ENCODE results near the gene IBTK. TPM values are rescaled to one million over a fixed set of nuclear protein-coding genes. Genes with fewer than 3 reads are reported as not detected.
"Not testable (repeated sequence)": the region's sequence is repeated elsewhere in the genome, so short reads cannot be mapped to it uniquely, and the experiment has no call there.

Gene IBTK
- total RNA-seq, 1 experiment from 2014 or later, result 17.1 TPM

- H3K36me3 Mint-ChIP-seq (ENCODE audit: insufficient read depth in 1 of 3, low read depth in 3 of 3), result no peaks in the 10 kb centered on the region
- no peak overlapping the region for H4K91ac ChIP-seq (ENCODE audit: insufficient read length, low read depth, low read length)
- H3K9me3 Mint-ChIP-seq, result no peaks in the 10 kb centered on the region
Observed at GRCh38 chr6:82257088-82257774, 9.7 kb upstream of the IBTK start.

GRCh38 chr6:82254722-82255121, 7.2 kb upstream of the IBTK start:
- H3K9me3 ChIP-seq (ENCODE audit: control insufficient read depth, low read depth, low read length); H3K27ac Mint-ChIP-seq; H3K23me2 ChIP-seq (ENCODE audit: insufficient read length, low read depth, low read length, poor library complexity, severe bottlenecking); H2BK5ac ChIP-seq (ENCODE audit: insufficient read length, low read length); H3K23ac ChIP-seq (ENCODE audit: insufficient read length, low read depth, low read length); H2BK15ac ChIP-seq (ENCODE audit: low read depth, low read length); H3K79me2 ChIP-seq (ENCODE audit: insufficient read depth, low read length); H4K5ac ChIP-seq (ENCODE audit: insufficient read length, low read depth, low read length); DNase-seq; H2BK120ac ChIP-seq (ENCODE audit: low read depth, low read length, poor library complexity, severe bottlenecking); H4K91ac ChIP-seq (ENCODE audit: insufficient read length, low read depth, low read length); H3K18ac ChIP-seq (ENCODE audit: insufficient read length, low read depth, low read length); H3T11ph ChIP-seq (ENCODE audit: low read length); H3K79me1 ChIP-seq (ENCODE audit: insufficient read depth, low read depth, low read length, poor library complexity, severe bottlenecking); H2AFZ ChIP-seq (ENCODE audit: low read length); H2BK12ac ChIP-seq (ENCODE audit: insufficient read length, low read depth, low read length); H2AK5ac ChIP-seq (ENCODE audit: insufficient read length, low read length); H2BK20ac ChIP-seq (ENCODE audit: low read depth, low read length, poor library complexity, severe bottlenecking); H3K27ac ChIP-seq (ENCODE audit: insufficient read length, low read depth, low read length); H3K14ac ChIP-seq (ENCODE audit: insufficient read depth, low read length); H3K4ac ChIP-seq (ENCODE audit: low read depth, low read length); H3K27me3 ChIP-seq (ENCODE audit: insufficient read depth, low read length); H3K36me3 Mint-ChIP-seq (ENCODE audit: insufficient read depth in 1 of 3, low read depth in 3 of 3); H3K4me1 ChIP-seq (ENCODE audit: insufficient read depth, low read length); H3K27me3 Mint-ChIP-seq (ENCODE audit: low read depth); H3K9ac ChIP-seq (ENCODE audit: extremely low read depth, insufficient read length, low read length); H3K4me2 ChIP-seq (ENCODE audit: insufficient read depth, insufficient read length, low read length); H3K9me3 Mint-ChIP-seq; H3K56ac ChIP-seq (ENCODE audit: insufficient read length, low read depth, low read length); H4K20me1 ChIP-seq (ENCODE audit: control insufficient read depth, insufficient read depth, insufficient read length); H3K4me3 Mint-ChIP-seq; H4K8ac ChIP-seq (replicated peaks; ENCODE audit: insufficient read length, low read depth, low read length): not testable (repeated sequence)
- H3K4me1 Mint-ChIP-seq, result peaks cover 22 to 25% of the 10 kb centered on the region in 2 experiments
- no CpG with 5 or more reads among the region's 5 CpGs for WGBS (ENCODE audit: extremely low coverage, insufficient read length, low lambda C conversion rate)

More at GRCh38 chr6:82257088-82257774, 9.7 kb upstream of the IBTK start:
- H2BK5ac ChIP-seq (ENCODE audit: insufficient read length, low read length), result no peak overlapping the region
- Mint-ChIP-seq H3K27me3 (ENCODE audit: low read depth) (no peaks in the 10 kb centered on the region), H3K4me1 (peaks cover 39 to 41% of the 10 kb centered on the region in 2 experiments), H3K27ac (peak overlapping the region; percentile 77 to 94 (median 90); a peak in 6 of 7 replicates), H3K4me3 (no peak overlapping the region)
- H2AFZ ChIP-seq (ENCODE audit: low read length), result no peak overlapping the region
- H3K9ac ChIP-seq (ENCODE audit: extremely low read depth, insufficient read length, low read length), result no peak overlapping the region
- H4K20me1 ChIP-seq (ENCODE audit: control insufficient read depth, insufficient read depth, insufficient read length), result no peaks in the 10 kb centered on the region
- no peak overlapping the region for H3K4ac ChIP-seq (ENCODE audit: low read depth, low read length)
- H3K23ac ChIP-seq (ENCODE audit: insufficient read length, low read depth, low read length), result no peak overlapping the region
- no peak overlapping the region for H3K56ac ChIP-seq (ENCODE audit: insufficient read length, low read depth, low read length)
- no peaks in the 10 kb centered on the region for H3K27me3 ChIP-seq (ENCODE audit: insufficient read depth, low read length)
- H3K23me2 ChIP-seq (ENCODE audit: insufficient read length, low read depth, low read length, poor library complexity, severe bottlenecking), result no peaks in the 10 kb centered on the region
- DNase-seq, result no peak
- H3T11ph ChIP-seq (ENCODE audit: low read length), result no peak overlapping the region
- no peak overlapping the region for H2BK15ac ChIP-seq (ENCODE audit: low read depth, low read length)
- H3K9me3 ChIP-seq (ENCODE audit: control insufficient read depth, low read depth, low read length), result no peaks in the 10 kb centered on the region
- WGBS (ENCODE audit: extremely low coverage, insufficient read length, low lambda C conversion rate), result no CpG with 5 or more reads among the region's 1 CpG
- no peak; the same call in 2 of the 3 replicates for TF ChIP-seq CTCF (conservative IDR thresholded peaks at IDR 0.05)
- no peak overlapping the region for H2BK20ac ChIP-seq (ENCODE audit: low read depth, low read length, poor library complexity, severe bottlenecking)
- H3K14ac ChIP-seq (ENCODE audit: insufficient read depth, low read length), result no peak overlapping the region
- no peaks in the 10 kb centered on the region for H3K79me1 ChIP-seq (ENCODE audit: insufficient read depth, low read depth, low read length, poor library complexity, severe bottlenecking)
- no peaks in the 10 kb centered on the region for H3K79me2 ChIP-seq (ENCODE audit: insufficient read depth, low read length)
- H2BK12ac ChIP-seq (ENCODE audit: insufficient read length, low read depth, low read length), result no peak overlapping the region
- no peak overlapping the region for H2AK5ac ChIP-seq (ENCODE audit: insufficient read length, low read length)
- no peak overlapping the region for H3K27ac ChIP-seq (ENCODE audit: insufficient read length, low read depth, low read length)
- no peak overlapping the region for H4K8ac ChIP-seq (replicated peaks; ENCODE audit: insufficient read length, low read depth, low read length)
- H3K4me2 ChIP-seq (ENCODE audit: insufficient read depth, insufficient read length, low read length), result no peak overlapping the region
- no peak overlapping the region for H3K18ac ChIP-seq (ENCODE audit: insufficient read length, low read depth, low read length)
- no peak overlapping the region for H2BK120ac ChIP-seq (ENCODE audit: low read depth, low read length, poor library complexity, severe bottlenecking)
- H4K5ac ChIP-seq (ENCODE audit: insufficient read length, low read depth, low read length), result no peak overlapping the region
- H3K4me1 ChIP-seq (ENCODE audit: insufficient read depth, low read length), result no peaks in the 10 kb centered on the region; the same call in 1 of the 2 replicates

Measured in H9 (cell line).